GM23338 (cell line): ENCODE results near the gene BHLHA15. TPM values are rescaled to one million over a fixed set of nuclear protein-coding genes. Genes with fewer than 3 reads are reported as not detected.

Source experiments
- ATAC-seq: fragments of 200-7000 bp; cut with Tn5 transposase; 3 replicates; pipeline ENCODE4 v1.9.1; 2020
- DNase-seq: peaks from one replicate; pipeline ENCODE4 v3.0.0-alpha.2; 2015; ENCODE audit warnings: low spot score
- H2AFZ ChIP-seq: fragments of 200-600 bp; sonication (generic); 2 replicates; pipeline ENCODE4 v1.8.0; 2016; ENCODE audit warnings: antibody characterized with exemption, mild to moderate bottlenecking, moderate library complexity
- H3F3A ChIP-seq: fragments of 200-600 bp; sonication (generic); replicated peaks from 2 replicates; pipeline ENCODE4 v1.8.0; 2017; ENCODE audit warnings: antibody characterized with exemption, mixed run types, low read depth
- H3K27ac ChIP-seq: fragments of 200-600 bp; sonication (generic); 2 replicates; pipeline ENCODE4 v1.6.1; 2016; ENCODE audit warnings: low read depth
- H3K27me3 ChIP-seq: fragments of 200-600 bp; sonication (generic); 2 replicates; pipeline ENCODE4 v1.8.0; 2016; ENCODE audit warnings: mild to moderate bottlenecking, mixed run types, moderate library complexity; ENCODE audit not compliant: insufficient read depth
- H3K36me3 ChIP-seq: fragments of 200-600 bp; sonication (generic); 2 replicates; pipeline ENCODE4 v1.8.0; 2016; ENCODE audit warnings: mild to moderate bottlenecking; ENCODE audit not compliant: insufficient read depth
- H3K4me1 ChIP-seq: fragments of 200-600 bp; sonication (generic); 2 replicates; pipeline ENCODE4 v1.8.0; 2016; ENCODE audit warnings: mild to moderate bottlenecking, moderate library complexity; ENCODE audit not compliant: insufficient read depth
- H3K4me2 ChIP-seq: fragments of 200-600 bp; sonication (generic); 2 replicates; pipeline ENCODE4 v1.7.1; 2017; ENCODE audit warnings: mixed run types
- H3K4me3 ChIP-seq: fragments of 200-600 bp; sonication (generic); 2 replicates; pipeline ENCODE4 v1.6.1; 2016; ENCODE audit warnings: mixed run types
- H3K79me2 ChIP-seq: fragments of 200-600 bp; sonication (generic); replicated peaks from 2 replicates; pipeline ENCODE4 v1.8.0; 2017; ENCODE audit warnings: mild to moderate bottlenecking; ENCODE audit not compliant: insufficient read depth
- H3K9me2 ChIP-seq: fragments of 200-600 bp; sonication (generic); 2 replicates; pipeline ENCODE4 v1.8.0; 2017; ENCODE audit not compliant: insufficient read depth
- H4K20me1 ChIP-seq: fragments of 200-600 bp; sonication (generic); replicated peaks from 2 replicates; pipeline ENCODE4 v1.8.0; 2017; ENCODE audit warnings: mild to moderate bottlenecking; ENCODE audit not compliant: insufficient read depth
- H3K27ac Mint-ChIP-seq: 2 replicates; pipeline ENCODE4 v1.8.0; 2020; ENCODE audit warnings: inconsistent platforms, mild to moderate bottlenecking, moderate library complexity, mixed read lengths
- H3K27me3 Mint-ChIP-seq: 3 replicates; pipeline ENCODE4 v1.8.0; 2022; ENCODE audit warnings: low read depth, mild to moderate bottlenecking, moderate library complexity, mixed read lengths, inconsistent platforms; ENCODE audit not compliant: insufficient read depth, poor library complexity
- H3K36me3 Mint-ChIP-seq: 3 replicates; pipeline ENCODE4 v1.8.0; 2021; ENCODE audit warnings: low read depth, mild to moderate bottlenecking, inconsistent platforms, moderate library complexity, mixed read lengths
- H3K4me1 Mint-ChIP-seq: 3 replicates; pipeline ENCODE4 v1.8.0; 2020; ENCODE audit warnings: mild to moderate bottlenecking, inconsistent platforms, mixed read lengths
- H3K4me3 Mint-ChIP-seq: 3 replicates; pipeline ENCODE4 v1.8.0; 2021; ENCODE audit warnings: moderate library complexity, mild to moderate bottlenecking, inconsistent platforms, mixed read lengths
- H3K9me3 Mint-ChIP-seq: 3 replicates; pipeline ENCODE4 v1.8.0; 2020; ENCODE audit warnings: moderate library complexity, mild to moderate bottlenecking, inconsistent platforms, mixed read lengths
- CREB1 ChIP-seq: fragments of 250-450 bp; sonication (Bioruptor Pico); IDR thresholded peaks from 2 replicates; pipeline ENCODE4 v1.5.0; 2020; ENCODE audit warnings: low read depth, mild to moderate bottlenecking, moderate library complexity
- CTCF ChIP-seq, 2 experiments: fragments of 200-600 bp in 1 of 2; sonication (generic) in 1 of 2; conservative IDR thresholded peaks; 2 replicates each; pipeline versions ENCODE4 v1.5.1 to v1.6.1; 2016 to 2017; ENCODE audit warnings: antibody characterized with exemption in 2 of 2, low read depth in 2 of 2, mild to moderate bottlenecking in 2 of 2, moderate library complexity in 1 of 2
- EZH2 ChIP-seq: fragments of 200-600 bp; sonication (generic); IDR thresholded peaks from one replicate; pipeline ENCODE4 v1.8.0; 2017; ENCODE audit warnings: antibody characterized with exemption, mild to moderate bottlenecking, low read depth; ENCODE audit not compliant: unreplicated experiment
- EZH2phosphoT487 ChIP-seq: fragments of 200-600 bp; sonication (generic); IDR thresholded peaks from one replicate; pipeline ENCODE4 v1.8.1; 2018; ENCODE audit warnings: antibody characterized with exemption; ENCODE audit not compliant: unreplicated experiment
- JUNB ChIP-seq: IDR thresholded peaks from one replicate; pipeline ENCODE4 v1.6.1; 2016; ENCODE audit warnings: antibody characterized with exemption; ENCODE audit not compliant: unreplicated experiment
- REST ChIP-seq: IDR thresholded peaks from one replicate; pipeline ENCODE4 v1.6.1; 2018; ENCODE audit warnings: antibody characterized with exemption; ENCODE audit not compliant: unreplicated experiment
- ZNF114 ChIP-seq: fragments of 250-450 bp; sonication (Bioruptor Pico); IDR thresholded peaks from 2 replicates; pipeline ENCODE4 v1.5.0; 2020; ENCODE audit warnings: mild to moderate bottlenecking, moderate library complexity
- ZNF331 ChIP-seq: fragments of 250-450 bp; sonication (Bioruptor Pico); IDR thresholded peaks from 2 replicates; pipeline ENCODE4 v1.5.0; 2020; ENCODE audit warnings: low read depth, mild to moderate bottlenecking, moderate library complexity
- ZNF462 ChIP-seq: fragments of 250-450 bp; sonication (Bioruptor Pico); IDR thresholded peaks from 2 replicates; pipeline ENCODE4 v1.5.0; 2020; ENCODE audit warnings: mild to moderate bottlenecking, moderate library complexity
- polyA plus RNA-seq: library from polyadenylated mRNA; unstranded; fragments of >200 nt; fragmentation: Nextera tagmentation; extraction: Ambion mirVana; gene quantifications from 2 replicates; pipeline ENCODE4 v1.2.1, GENCODE V29; 2016
- total RNA-seq: library from RNA; depleted of rRNA; stranded (reverse); fragments of >200 nt; shearing (Covaris generic); gene quantifications from 2 replicates; pipeline ENCODE4 v1.2.3, GENCODE V29; 2014

Gene BHLHA15
- total and polyA plus RNA-seq, 2 experiments from 2014 or later: 1.4 to 8.3 TPM

- no peaks in the 10 kb centered on the region for H3K9me3 Mint-ChIP-seq
- no peak overlapping the region for H3K27ac ChIP-seq
- no peaks in the 10 kb centered on the region for H3K9me2 ChIP-seq
- no peak overlapping the region for H3K4me3 Mint-ChIP-seq
- peaks cover 22% of the 10 kb centered on the region for H3K36me3 Mint-ChIP-seq
- TF ChIP-seq ZNF331 (no peak), EZH2phosphoT487 (no peak), ZNF462 (CRISPR knock-in tag) (no peak), REST (no peak), EZH2 (no peak), ZNF114 (CRISPR knock-in tag) (no peak), JUNB (no peak), CREB1 (CRISPR knock-in tag) (no peak), CTCF (conservative IDR thresholded peaks at IDR 0.05; ENCODE audit: low read depth in 2 of 2) (no peak)
- H3K4me1 ChIP-seq: no peaks in the 10 kb centered on the region
- no peak overlapping the region for H3K4me2 ChIP-seq
- H3K79me2 ChIP-seq: peaks cover 19% of the 10 kb centered on the region
- 0 out of 3 replicates have a peak, but pooled peaks cover 3% of the 10 kb centered on the region for H3K4me1 Mint-ChIP-seq
- H2AFZ ChIP-seq: no peak overlapping the region
- no peaks in the 10 kb centered on the region for H3K27me3 ChIP-seq
- H3K36me3 ChIP-seq: no peaks in the 10 kb centered on the region
- no peak overlapping the region for H3K4me3 ChIP-seq
- no peaks in the 10 kb centered on the region; the same call in 1 of the 2 replicates for H4K20me1 ChIP-seq
- no peaks in the 10 kb centered on the region for H3F3A ChIP-seq
- H3K27me3 Mint-ChIP-seq: peaks cover 8% of the 10 kb centered on the region
- no peak overlapping the region for H3K27ac Mint-ChIP-seq
- ATAC-seq: no peak
- DNase-seq: no peak
Observed at GRCh38 chr7:98205162-98205845, 5.9 kb upstream of the BHLHA15 start.
